HEK293T (cell line): ENCODE data around the gene RIMBP2.
"Not testable (repeated sequence)": the region's sequence is repeated elsewhere in the genome, so short reads cannot be mapped to it uniquely, and the experiment has no call there.

Source experiments
- CTCF ChIA-PET: fragments of 350-600 bp; formaldehyde crosslinking; extraction: SDS; loops from one replicate; lab custom pipeline; 2021; ENCODE audit warnings: antibody characterized with exemption, inconsistent platforms; lab: Yijun Ruan, JAX
- POLR2A ChIA-PET: fragments of 350-600 bp; formaldehyde crosslinking; extraction: SDS; loops from one replicate; lab custom pipeline; 2020; ENCODE audit warnings: antibody characterized with exemption, inconsistent platforms; lab: Yijun Ruan, JAX
- DNase-seq: peaks from one replicate; pipeline ENCODE4 v3.0.0; 2012; ENCODE audit warnings: mixed read lengths; ENCODE audit errors: extremely low spot score
- ARNT ChIP-seq: fragments of 450-650 bp; IDR thresholded peaks from 2 replicates; pipeline ENCODE4 v1.6.1; 2017; ENCODE audit warnings: mild to moderate bottlenecking
- BHLHE40 ChIP-seq: fragments of 450-650 bp; IDR thresholded peaks from 2 replicates; pipeline ENCODE4 v1.6.1; 2016; ENCODE audit warnings: mild to moderate bottlenecking, moderate library complexity, borderline replicate concordance
- CTBP1 ChIP-seq: fragments of 450-650 bp; IDR thresholded peaks from 2 replicates; pipeline ENCODE4 v1.6.1; 2016; ENCODE audit warnings: borderline replicate concordance
- ELF4 ChIP-seq: fragments of 450-650 bp; IDR thresholded peaks from 2 replicates; pipeline ENCODE4 v1.6.1; 2017; ENCODE audit warnings: antibody characterized with exemption
- FOXA1 ChIP-seq: fragments of 450-650 bp; IDR thresholded peaks from 2 replicates; pipeline ENCODE4 v1.6.1; 2016; ENCODE audit warnings: mild to moderate bottlenecking
- FOXK2 ChIP-seq: fragments of 450-650 bp; IDR thresholded peaks from 2 replicates; pipeline ENCODE4 v1.6.1; 2016; ENCODE audit warnings: mild to moderate bottlenecking
- FOXM1 ChIP-seq: fragments of 450-650 bp; IDR thresholded peaks from 2 replicates; pipeline ENCODE4 v1.6.1; 2017; ENCODE audit warnings: mild to moderate bottlenecking, borderline replicate concordance
- HDGF ChIP-seq: fragments of 450-650 bp; IDR thresholded peaks from 2 replicates; pipeline ENCODE4 v1.6.1; 2017; ENCODE audit warnings: antibody characterized with exemption, borderline replicate concordance
- L3MBTL2 ChIP-seq: fragments of 450-650 bp; conservative IDR thresholded peaks from 2 replicates; pipeline ENCODE4 v1.6.1; 2016; ENCODE audit warnings: mild to moderate bottlenecking
- LEF1 ChIP-seq: fragments of 450-650 bp; IDR thresholded peaks from 2 replicates; pipeline ENCODE4 v1.6.1; 2017; ENCODE audit warnings: mild to moderate bottlenecking, borderline replicate concordance
- NFRKB ChIP-seq: fragments of 450-650 bp; IDR thresholded peaks from 2 replicates; pipeline ENCODE4 v1.6.1; 2016; ENCODE audit warnings: mild to moderate bottlenecking, moderate library complexity
- SP1 ChIP-seq: fragments of 450-650 bp; IDR thresholded peaks from 2 replicates; pipeline ENCODE4 v1.6.1; 2017
- SUZ12 ChIP-seq: fragments of 450-650 bp; IDR thresholded peaks from 2 replicates; pipeline ENCODE4 v1.6.1; 2016; ENCODE audit warnings: mild to moderate bottlenecking
- TARDBP ChIP-seq: fragments of 450-650 bp; IDR thresholded peaks from 2 replicates; pipeline ENCODE4 v1.6.1; 2016
- ZNF384 ChIP-seq: fragments of 450-650 bp; IDR thresholded peaks from 2 replicates; pipeline ENCODE4 v1.6.1; 2016
- TF ChIP-seq, protein P1 (sequence below): fragments of 450-650 bp; IDR thresholded peaks from 2 replicates; pipeline ENCODE4 v1.6.1; 2016

RIMBP2 gene

DNA sequence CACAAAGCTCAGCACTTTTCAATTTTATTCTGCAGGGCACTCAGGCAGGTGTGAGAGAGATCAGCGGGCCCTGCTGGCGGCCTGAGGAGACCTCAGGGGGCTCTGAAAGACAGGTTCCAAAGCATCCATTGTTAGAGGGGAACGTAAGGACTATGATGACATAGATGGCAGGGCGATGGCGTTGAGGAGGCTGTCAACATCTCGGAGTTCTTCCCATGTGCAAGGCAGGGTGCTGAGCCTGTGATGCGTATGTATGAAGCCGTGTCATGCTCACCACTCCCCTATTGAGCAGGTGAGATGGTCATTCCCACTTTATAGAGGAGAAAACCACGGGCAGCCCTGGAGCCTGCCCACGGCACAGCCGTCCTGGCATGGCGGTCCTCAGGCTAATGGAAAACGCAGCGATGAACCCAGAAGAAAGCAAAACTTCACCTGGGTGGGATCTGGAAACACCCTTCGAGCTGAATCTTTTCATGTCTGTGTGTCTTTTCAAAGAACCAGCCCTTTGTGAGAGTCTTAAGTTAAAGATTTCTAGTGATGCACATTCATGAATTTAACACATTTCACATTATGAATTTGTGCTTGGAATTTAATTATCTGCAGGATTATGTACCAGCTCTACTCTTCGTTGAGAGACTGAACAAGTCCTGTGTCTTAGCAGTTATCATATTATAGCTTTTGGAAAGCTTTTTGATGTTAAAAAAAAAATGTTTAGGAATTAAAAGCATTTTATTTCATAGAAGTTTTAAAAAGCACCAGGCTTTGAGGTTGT lies 64.7 kb downstream of the RIMBP2 start:
- TF ChIP-seq ARNT (no peak), FOXM1 (no peak), SUZ12 (no peak), ELF4 (no peak), CTBP1 (no peak), BHLHE40 (no peak), L3MBTL2 (no peak), LEF1 (no peak), FOXK2 (no peak), TARDBP (no peak), NFRKB (no peak), FOXA1 (no peak), ZNF384 (no peak), SP1 (no peak), HDGF (no peak)
- TF ChIP-seq, protein P1, sequence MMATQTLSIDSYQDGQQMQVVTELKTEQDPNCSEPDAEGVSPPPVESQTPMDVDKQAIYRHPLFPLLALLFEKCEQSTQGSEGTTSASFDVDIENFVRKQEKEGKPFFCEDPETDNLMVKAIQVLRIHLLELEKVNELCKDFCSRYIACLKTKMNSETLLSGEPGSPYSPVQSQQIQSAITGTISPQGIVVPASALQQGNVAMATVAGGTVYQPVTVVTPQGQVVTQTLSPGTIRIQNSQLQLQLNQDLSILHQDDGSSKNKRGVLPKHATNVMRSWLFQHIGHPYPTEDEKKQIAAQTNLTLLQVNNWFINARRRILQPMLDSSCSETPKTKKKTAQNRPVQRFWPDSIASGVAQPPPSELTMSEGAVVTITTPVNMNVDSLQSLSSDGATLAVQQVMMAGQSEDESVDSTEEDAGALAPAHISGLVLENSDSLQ = no peak
- DNase-seq = no peak
- CTCF ChIA-PET = no interaction called here
- POLR2A ChIA-PET = no interaction called here

DNA sequence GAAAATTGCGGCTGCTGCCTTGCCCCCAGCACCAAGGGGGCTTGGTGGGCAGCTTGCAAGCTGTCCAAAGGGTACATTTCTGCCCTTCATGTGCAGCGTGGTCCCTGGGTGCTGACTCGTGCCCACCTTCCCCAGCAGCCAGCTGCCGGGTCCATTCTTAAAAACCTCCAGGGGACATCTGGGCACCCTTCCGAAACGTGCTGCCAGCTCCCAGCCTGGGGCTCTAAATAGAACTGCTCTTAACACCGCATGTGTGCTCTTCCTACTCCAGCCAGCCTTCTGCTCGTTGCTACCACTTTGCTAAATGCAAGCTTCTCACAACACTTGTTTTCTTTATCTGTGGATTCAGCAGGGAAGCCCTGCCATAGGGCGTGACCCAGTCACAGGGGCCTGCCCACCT lies 66.0 kb downstream of the RIMBP2 start:
- TF ChIP-seq, protein P1 = no peak
- TF ChIP-seq FOXM1 (no peak), TARDBP (no peak), FOXA1 (no peak), SP1 (no peak)
- no peak for DNase-seq
- CTCF ChIA-PET = interaction anchor here (0.6 kb wide), 1 partner anchor 97 kb away, joined by 3 read pairs; no protein-coding TSS in a partner anchor
- POLR2A ChIA-PET = no interaction called here

DNA sequence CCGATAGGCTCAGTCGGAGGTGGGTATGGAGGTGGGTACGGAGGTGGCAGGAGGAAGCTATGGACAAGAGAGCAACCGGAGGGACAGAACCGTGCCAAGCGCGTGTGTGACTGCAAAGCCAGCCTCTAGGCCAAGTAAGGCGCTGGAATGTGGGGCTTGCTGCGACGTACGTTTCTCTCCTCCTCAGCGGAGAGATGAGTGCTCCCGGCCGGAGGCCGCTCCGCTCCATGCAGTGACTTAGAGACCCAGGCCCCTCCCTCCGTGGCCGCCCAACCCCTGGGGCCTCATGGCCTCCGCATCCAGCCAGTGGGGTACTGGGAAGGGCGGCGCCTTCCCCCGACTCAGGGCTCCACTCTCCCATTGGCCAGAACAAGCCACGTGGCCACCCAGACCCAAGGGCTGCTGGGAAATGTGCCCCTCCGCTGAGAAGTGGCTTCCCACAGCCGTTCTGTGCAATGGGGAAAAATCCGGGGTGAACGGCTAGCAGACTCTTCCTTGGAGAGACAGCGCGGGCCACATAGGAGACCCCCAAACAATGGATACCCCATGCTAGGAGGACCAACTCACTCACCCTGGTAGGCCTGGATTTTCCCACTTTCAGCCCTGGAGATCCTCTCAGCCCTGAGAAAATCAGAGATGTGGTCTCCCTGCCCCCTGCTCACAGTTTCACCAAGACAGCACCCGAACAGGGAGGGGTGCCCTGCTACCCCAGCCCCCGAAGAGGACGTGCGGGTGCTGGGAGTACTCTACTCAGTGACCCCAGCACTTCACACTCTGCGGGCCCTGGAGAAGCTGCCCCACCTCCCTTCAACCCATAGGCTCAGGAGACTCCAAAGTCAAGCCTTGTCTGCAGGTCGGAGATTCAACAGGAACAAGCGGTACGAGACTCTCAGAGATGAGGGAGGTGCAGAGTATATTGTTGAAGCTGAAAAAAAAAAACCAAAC lies 66.7 kb downstream of the RIMBP2 start:
- POLR2A ChIA-PET = no interaction called here
- CTCF ChIA-PET = interaction anchor here (0.6 kb wide), 1 partner anchor 98 kb away, joined by 3 read pairs; no protein-coding TSS in a partner anchor
- DNase-seq = no peak
- no peak for TF ChIP-seq FOXM1
- no peak for TF ChIP-seq HDGF
- TF ChIP-seq ELF4 = no peak
- no peak for TF ChIP-seq ZNF384
- TF ChIP-seq TARDBP = no peak
- no peak for TF ChIP-seq CTBP1
- no peak for TF ChIP-seq FOXK2
- TF ChIP-seq FOXA1 = no peak
- TF ChIP-seq NFRKB = no peak
- TF ChIP-seq L3MBTL2 = no peak
- TF ChIP-seq ARNT = no peak

DNA sequence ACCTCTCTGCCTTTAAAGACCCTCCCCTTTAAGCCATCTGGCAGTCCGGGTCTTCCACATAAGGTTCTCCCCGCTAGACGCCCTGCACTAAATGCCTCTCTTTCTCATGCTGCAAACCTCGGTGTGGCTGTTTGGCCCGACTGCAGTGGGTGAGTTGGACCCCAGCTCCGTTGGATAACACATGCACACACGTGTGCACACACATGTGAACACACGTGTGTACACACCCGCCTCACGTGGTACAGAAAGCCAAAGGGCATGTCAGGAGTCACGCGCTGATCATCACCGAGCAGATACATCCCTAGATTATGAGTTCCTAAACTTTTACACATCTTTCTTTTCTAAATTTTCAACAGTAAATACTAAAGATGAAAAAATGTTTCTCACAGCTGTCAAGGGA lies 68.3 kb downstream of the RIMBP2 start:
- ChIA-PET POLR2A (no interaction called here), CTCF (no interaction called here)
- TF ChIP-seq CTBP1 (no peak), BHLHE40 (no peak), FOXK2 (no peak), SUZ12 (no peak), ARNT (no peak), SP1 (no peak), LEF1 (no peak), FOXA1 (no peak), TARDBP (no peak)
- DNase-seq = no peak

- no peak for DNase-seq
- ChIA-PET CTCF (no interaction called here), POLR2A (no interaction called here)
- TF ChIP-seq ZNF384 = no peak
- TF ChIP-seq HDGF = no peak
- no peak for TF ChIP-seq FOXM1
- no peak for TF ChIP-seq LEF1
- TF ChIP-seq SUZ12 = no peak
- TF ChIP-seq SP1 = no peak
- TF ChIP-seq TARDBP = no peak
- TF ChIP-seq ELF4 = no peak
- TF ChIP-seq BHLHE40 = no peak
- no peak for TF ChIP-seq FOXA1
- no peak for TF ChIP-seq ARNT
- TF ChIP-seq, protein P1 = no peak
- TF ChIP-seq L3MBTL2 = no peak
Observed at GRCh38 chr12:130646716-130647370, 69.3 kb downstream of the RIMBP2 start.

- POLR2A ChIA-PET, DNase-seq, CTCF ChIA-PET: not testable (repeated sequence)
Observed at GRCh38 chr12:130646191-130646590, 69.9 kb downstream of the RIMBP2 start.
